ENCODE data around the gene CACNB3.
A peak's percentile ranks its signal among the peaks of the same experiment; 100 is the strongest.

CACNB3 gene

GRCh38 chr12:48788854-48789775, 29.2 kb upstream of the CACNB3 start, which contains the start of gene ADCY6:
ADCY6 (minus strand) TSS chr12:48789089; CDS start chr12:48783434, 5,655 bp downstream.
- no peak for TF ChIP-seq CTCF (IDR thresholded peaks at IDR 0.05; ENCODE audit: insufficient read depth, low read depth, low read length, missing control alignments)
- DNase-seq (ENCODE audit: low read depth): no peak

GRCh38 chr12:48789858-48790326, 28.4 kb upstream of the CACNB3 start:
- TF ChIP-seq CTCF (IDR thresholded peaks at IDR 0.05; ENCODE audit: insufficient read depth, low read depth, low read length, missing control alignments): no peak
- H3K4me3 ChIP-seq (ENCODE audit: low read depth, low read length): no peak overlapping the region

More at GRCh38 chr12:48788854-48789775, 29.2 kb upstream of the CACNB3 start, which contains the start of gene ADCY6:
- peak within 1 kb of the TSS; percentile 24; the same call in 1 of the 2 replicates for H3K4me3 ChIP-seq (ENCODE audit: low read depth, low read length)

GRCh38 chr12:48793696-48794095, 24.6 kb upstream of the CACNB3 start:
- H3K4me3 ChIP-seq (ENCODE audit: low read depth, low read length): no peak overlapping the region
- DNase-seq (ENCODE audit: low read depth): no peak
- TF ChIP-seq CTCF (IDR thresholded peaks at IDR 0.05; ENCODE audit: insufficient read depth, low read depth, low read length, missing control alignments): no peak

More at GRCh38 chr12:48789858-48790326, 28.4 kb upstream of the CACNB3 start:
- no peak for DNase-seq (ENCODE audit: low read depth)

GRCh38 chr12:48794870-48795269, 23.4 kb upstream of the CACNB3 start:
- no peak for DNase-seq (ENCODE audit: low read depth)
- no peak for TF ChIP-seq CTCF (IDR thresholded peaks at IDR 0.05; ENCODE audit: insufficient read depth, low read depth, low read length, missing control alignments)
- H3K4me3 ChIP-seq (ENCODE audit: low read depth, low read length): no peak overlapping the region

- no peak overlapping the region for H3K4me3 ChIP-seq (ENCODE audit: low read depth, low read length)
- DNase-seq (ENCODE audit: low read depth): peak; percentile 64
- peak; percentile 95 for TF ChIP-seq CTCF (IDR thresholded peaks at IDR 0.05; ENCODE audit: insufficient read depth, low read depth, low read length, missing control alignments)
Measured at GRCh38 chr12:48795550-48796455, 22.5 kb upstream of the CACNB3 start.

GRCh38 chr12:48796976-48797375, 21.3 kb upstream of the CACNB3 start:
- no peak for DNase-seq (ENCODE audit: low read depth)
- no peak for TF ChIP-seq CTCF (IDR thresholded peaks at IDR 0.05; ENCODE audit: insufficient read depth, low read depth, low read length, missing control alignments)
- H3K4me3 ChIP-seq (ENCODE audit: low read depth, low read length): no peak overlapping the region

Data from GM12865 (cell line).